ENCODE measurements around the gene OPRM1.

- TF ChIP-seq GATA2 (IDR thresholded peaks at IDR 0.05; ENCODE audit: low read depth, low read length) (no peak), GATA3 (IDR thresholded peaks at IDR 0.05; ENCODE audit: low read depth, low read length) (no peak)
Observed at GRCh38 chr6:154245506-154245905, 206.5 kb downstream of the OPRM1 start.

Measured in SH-SY5Y (cell line).